NCI-H146 (cell line): ENCODE data around the gene ITPR1.

Experiments
- DNase-seq: peaks from one replicate; lab custom pipeline; 2025; lab: John Stamatoyannopoulos, UW

ITPR1 gene

GRCh38 chr3:4744405-4745234 lies 251.5 kb downstream of the ITPR1 start:
- DNase-seq = no peak

GRCh38 chr3:4745235-4745610 lies 252.1 kb downstream of the ITPR1 start:
- DNase-seq = no peak

GRCh38 chr3:4746241-4746958 lies 253.3 kb downstream of the ITPR1 start:
- DNase-seq = no peak

- DNase-seq = no peak
Measured at GRCh38 chr3:4748127-4748526, 255.0 kb downstream of the ITPR1 start.

GRCh38 chr3:4748701-4749378 lies 255.7 kb downstream of the ITPR1 start:
- no peak for DNase-seq

- no peak for DNase-seq
Measured at GRCh38 chr3:4749567-4750002, 256.4 kb downstream of the ITPR1 start.

- no peak for DNase-seq
Measured at GRCh38 chr3:4750306-4750968, 257.3 kb downstream of the ITPR1 start.

- DNase-seq = no peak
Measured at GRCh38 chr3:4751029-4751501, 257.9 kb downstream of the ITPR1 start.

- no peak for DNase-seq
Measured at GRCh38 chr3:4751502-4752101, 258.5 kb downstream of the ITPR1 start.

- DNase-seq = no peak
Measured at GRCh38 chr3:4752201-4753072, 259.3 kb downstream of the ITPR1 start.

- no peak for DNase-seq
Measured at GRCh38 chr3:4753073-4753691, 260.0 kb downstream of the ITPR1 start.

GRCh38 chr3:4754180-4755086 lies 261.3 kb downstream of the ITPR1 start:
- DNase-seq = no peak

- no peak for DNase-seq
Measured at GRCh38 chr3:4755566-4755965, 262.4 kb downstream of the ITPR1 start.

GRCh38 chr3:4756057-4756775 lies 263.1 kb downstream of the ITPR1 start:
- DNase-seq = no peak

GRCh38 chr3:4756855-4757574 lies 263.9 kb downstream of the ITPR1 start:
- no peak for DNase-seq

GRCh38 chr3:4757575-4758248 lies 264.6 kb downstream of the ITPR1 start:
- DNase-seq = no peak

- DNase-seq = no peak
Measured at GRCh38 chr3:4758249-4758860, 265.2 kb downstream of the ITPR1 start.
